Left renal cortex interstitium (tissue), 4 donors: ENCODE data around the gene KRT222. TPM values are rescaled to one million over a fixed set of nuclear protein-coding genes. Genes with fewer than 3 reads are reported as not detected.

Experiments used
- DNase-seq, 4 donors: peaks; one replicate each; pipeline ENCODE4 v3.0.0-alpha.2; 2013; ENCODE audit warnings: low read depth in 4 of 4, low spot score in 2 of 4, missing footprints in 1 of 4
- polyA plus RNA-seq, 4 donors: library from polyadenylated mRNA; unstranded; fragments of 120-200 nt; gene quantifications; one replicate each; pipeline ENCODE4 v1.2.1, GENCODE V29; 2013; ENCODE audit not compliant: insufficient read length in 4 of 4

KRT222 gene
- polyA plus RNA-seq, 4 donors: 0.07 to 0.51 (median 0.25) TPM

DNA sequence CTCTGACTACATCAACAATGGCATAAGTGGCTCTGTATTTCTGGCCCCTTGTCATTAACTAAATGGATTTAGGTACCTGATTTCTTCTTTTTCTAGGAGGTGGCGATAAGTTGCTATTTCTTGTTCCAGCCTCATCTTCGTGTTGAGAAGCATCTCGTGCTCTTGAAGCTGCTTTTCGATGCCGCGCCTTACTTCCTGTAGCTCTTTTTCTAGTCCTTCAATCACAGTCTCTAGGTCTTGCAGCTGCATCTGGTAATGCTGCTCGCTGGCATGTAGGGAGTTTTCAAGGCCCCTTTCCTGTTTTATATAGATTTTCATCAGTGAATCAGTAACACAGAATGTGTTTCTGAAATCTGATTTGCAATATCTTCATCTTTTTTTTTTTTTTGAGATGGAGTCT lies 5.1 kb downstream of the KRT222 start:
- DNase-seq: no peak

DNA sequence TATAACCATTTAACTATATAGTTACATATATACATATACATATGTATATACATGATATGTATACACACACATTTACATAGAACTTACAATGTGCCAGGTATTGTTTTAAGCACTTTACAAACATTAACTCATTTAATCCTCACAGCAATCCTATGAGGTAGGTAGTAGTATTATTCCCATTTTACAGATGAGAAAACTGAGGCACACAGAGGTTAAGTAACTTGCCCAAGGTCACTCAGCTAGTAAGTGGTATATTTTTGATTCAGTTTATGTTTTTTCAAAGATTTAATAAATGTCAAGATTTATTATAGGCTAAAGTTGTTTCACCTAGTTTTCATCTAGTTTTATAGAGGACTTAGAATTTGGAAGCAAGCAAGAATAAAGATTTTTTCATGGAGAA lies 6.6 kb downstream of the KRT222 start:
- no peak for DNase-seq

GRCh38 chr17:40651939-40652338 lies 13.0 kb downstream of the KRT222 start:
- DNase-seq: no peak

DNA sequence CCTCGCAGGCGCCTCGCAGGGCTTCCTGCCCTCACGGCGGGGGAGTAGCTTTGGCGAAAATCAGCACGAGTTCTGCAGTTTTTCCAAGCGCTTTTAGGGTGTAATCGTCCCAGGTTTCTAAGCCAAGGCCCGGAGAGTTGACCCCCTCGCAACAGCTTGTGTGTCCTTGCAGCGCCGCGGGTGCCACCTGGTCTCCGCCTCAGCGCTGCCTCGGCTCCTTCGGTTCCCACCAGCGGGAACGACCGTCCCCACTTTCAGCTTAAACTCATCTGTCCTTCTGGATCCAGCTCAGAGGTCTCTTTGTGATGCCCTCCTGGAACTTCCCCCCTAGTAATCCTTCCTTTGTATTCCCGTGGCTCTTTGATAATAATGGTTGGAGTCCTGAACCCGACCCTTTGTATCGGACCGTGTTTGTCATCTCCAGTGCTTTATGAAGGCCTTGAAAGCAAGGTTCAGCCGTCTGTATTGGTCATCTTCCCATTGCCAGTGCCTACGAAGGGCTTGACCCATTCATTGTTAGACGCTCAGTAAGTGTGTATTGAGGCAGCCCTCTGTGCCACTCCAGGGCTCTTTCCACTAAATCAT lies 16.5 kb downstream of the KRT222 start:
- DNase-seq: peak in 2 of 4 donors; percentile 61 to 79

DNA sequence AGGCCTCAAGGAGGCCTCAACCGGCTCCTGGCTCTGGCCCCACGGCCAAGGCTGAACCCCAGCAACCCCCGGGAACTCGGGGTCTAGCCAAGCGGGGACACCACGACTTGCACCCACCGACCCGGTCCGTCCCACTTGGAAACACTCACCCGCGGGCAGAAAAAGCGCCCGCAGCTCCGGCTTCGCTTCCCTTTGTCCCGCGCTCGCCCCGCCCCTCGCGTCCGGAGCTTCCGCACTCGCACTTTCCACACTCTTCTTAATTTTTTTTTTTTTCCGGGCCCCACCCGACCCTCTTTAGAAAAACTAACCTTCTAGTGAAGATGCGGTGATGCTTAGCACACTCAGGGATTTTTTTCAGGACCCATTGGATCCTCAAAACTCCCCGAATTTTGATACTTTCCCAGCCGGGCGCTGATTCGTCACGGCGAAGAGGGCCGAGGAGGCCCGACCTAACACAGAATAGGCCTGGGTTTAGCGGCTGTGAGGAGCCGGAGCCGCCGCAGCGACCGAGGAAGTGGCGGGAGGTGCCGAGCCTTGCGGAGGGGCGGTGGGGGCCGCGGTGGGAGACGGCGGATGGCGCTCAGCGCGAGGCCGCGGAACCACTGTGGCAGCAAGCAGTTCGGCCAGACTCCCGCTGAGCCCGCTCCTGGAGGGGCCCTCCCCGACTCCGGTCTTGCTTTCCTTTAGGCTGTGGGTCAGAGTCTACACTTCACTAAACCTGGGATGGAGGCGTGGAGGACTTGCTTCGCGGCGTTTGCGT lies 17.2 kb downstream of the KRT222 start, which contains the start of gene SMARCE1:
TSS of gene SMARCE1 (minus strand) at position 195 of the 760 bp plus-strand sequence. CDS start 2,016 bp downstream, outside the sequence.
- peak; percentile 76 to 95 (median 80) for DNase-seq

DNA sequence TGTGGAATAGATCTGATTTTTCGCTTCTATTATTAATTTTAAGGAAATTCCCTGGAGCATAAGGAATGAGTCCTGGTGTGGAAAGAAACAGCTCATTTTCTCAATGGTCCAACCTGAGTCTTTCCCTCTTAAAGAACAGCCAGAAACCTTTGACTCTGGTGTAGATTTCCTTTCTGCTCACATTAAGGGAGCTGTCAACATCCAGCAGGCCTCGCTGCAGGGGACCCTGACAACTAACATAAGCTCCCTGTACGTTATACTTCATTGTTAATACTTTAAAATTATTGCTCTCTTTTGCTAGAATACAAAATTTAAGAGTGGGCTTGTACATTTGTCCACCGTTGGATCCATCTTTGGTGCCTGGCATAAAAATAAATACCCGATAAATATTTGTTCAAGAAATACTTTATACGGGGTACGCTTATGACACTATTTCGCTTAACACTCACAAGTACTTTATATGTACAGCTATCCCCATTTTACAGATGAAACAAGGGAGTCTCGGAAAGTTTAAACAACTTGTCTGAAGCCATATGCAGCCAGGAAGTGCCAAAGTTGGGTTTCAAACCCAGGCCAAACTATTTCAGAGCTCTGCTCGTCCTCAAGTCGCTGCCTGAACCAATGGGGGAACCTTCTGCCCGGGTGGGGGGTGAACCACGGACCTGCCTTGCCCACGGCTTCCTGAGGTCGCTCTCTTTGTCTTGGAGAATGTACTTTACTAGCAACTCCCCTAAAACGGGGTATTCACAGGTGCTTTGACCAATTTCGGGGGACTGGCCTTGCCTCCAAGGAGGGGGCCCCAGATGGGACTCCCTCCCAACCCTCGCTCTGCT lies 18.0 kb downstream of the KRT222 start:
- peak in 2 of 4 donors; percentile 11 to 29 for DNase-seq

GRCh38 chr17:40645943-40646342 lies 19.0 kb downstream of the KRT222 start:
- no peak for DNase-seq

- DNase-seq: no peak
Measured at GRCh38 chr17:40645291-40645690, 19.7 kb downstream of the KRT222 start.

GRCh38 chr17:40637931-40638330 lies 27.0 kb downstream of the KRT222 start:
- DNase-seq: no peak

DNA sequence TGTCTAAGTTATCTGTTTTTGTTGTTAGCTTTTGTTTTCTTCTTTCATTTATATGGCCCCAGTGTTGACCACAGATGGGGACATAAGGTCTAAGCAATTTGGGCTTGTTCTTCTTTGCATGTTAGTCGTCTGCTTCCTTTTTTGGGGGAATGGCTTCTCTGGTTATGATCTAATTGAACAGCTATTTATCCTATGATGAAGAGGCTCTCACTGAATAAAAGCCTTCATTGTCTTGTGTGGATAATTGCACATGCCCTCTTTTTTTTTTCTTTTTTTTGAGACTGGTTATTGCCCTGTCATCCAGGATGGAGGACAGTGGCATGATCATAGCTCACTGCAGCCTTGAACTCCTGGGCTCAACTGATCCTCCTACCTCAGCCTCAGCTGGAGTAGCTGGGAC lies 31.1 kb downstream of the KRT222 start:
- no peak for DNase-seq

DNA sequence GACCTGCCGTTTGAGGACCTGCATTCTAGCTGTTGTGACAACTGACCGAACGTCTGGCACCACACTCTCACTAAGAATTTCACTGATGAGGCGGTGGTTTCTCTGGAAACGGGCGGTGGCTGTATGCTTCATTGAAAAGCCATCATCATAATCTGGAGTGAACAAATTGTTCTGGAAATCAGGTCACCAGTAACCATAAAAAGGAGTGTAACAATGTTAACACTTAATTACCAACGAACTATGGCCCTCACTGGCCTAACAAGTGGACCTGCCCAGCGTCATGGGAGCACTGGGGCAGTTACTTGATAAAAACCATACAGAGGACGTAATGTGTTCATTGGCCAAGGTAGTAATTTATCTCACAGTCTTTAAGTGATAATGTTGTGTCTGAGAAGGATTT lies 32.8 kb downstream of the KRT222 start:
- no peak for DNase-seq

- no peak for DNase-seq
Measured at GRCh38 chr17:40629842-40630241, 35.1 kb downstream of the KRT222 start.

- DNase-seq: no peak
Measured at GRCh38 chr17:40625311-40625710, 39.7 kb downstream of the KRT222 start.

DNA sequence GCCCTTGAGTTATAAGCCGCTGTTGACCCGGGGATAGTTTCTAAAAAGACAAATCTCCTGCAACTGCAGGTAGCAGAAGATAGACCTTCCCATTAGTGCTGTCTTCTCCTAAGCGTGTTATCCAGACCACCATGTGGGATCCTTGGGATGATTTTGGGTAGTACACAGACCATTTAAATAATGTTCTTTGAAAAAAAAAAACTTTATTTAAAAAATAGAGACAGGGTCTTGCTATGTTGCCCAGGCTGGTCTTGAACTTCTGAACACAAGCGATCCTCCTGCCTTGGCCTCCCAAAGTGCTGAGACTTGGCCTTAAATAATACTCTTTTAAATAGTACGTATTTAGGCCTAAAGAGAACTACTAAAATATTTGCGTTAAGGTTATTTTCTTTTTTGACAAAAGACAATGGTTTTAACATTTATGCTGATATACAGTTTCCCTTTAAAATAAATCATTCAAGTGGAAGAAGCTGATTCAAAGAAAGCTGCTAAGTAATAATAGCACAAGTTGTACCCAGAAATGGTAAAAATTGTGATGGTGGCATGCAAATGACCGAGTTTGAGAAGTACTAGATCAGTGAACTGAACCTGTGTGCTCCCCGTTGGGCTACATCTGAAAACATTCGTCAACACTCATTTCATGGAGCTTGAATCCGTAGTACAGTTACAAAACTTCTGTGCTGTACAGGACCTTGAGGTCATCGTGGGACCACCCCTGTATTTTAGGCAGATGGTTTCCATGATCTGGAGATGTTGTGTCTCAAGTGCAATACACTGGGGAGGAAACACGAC lies 41.4 kb downstream of the KRT222 start:
- no peak for DNase-seq

DNA sequence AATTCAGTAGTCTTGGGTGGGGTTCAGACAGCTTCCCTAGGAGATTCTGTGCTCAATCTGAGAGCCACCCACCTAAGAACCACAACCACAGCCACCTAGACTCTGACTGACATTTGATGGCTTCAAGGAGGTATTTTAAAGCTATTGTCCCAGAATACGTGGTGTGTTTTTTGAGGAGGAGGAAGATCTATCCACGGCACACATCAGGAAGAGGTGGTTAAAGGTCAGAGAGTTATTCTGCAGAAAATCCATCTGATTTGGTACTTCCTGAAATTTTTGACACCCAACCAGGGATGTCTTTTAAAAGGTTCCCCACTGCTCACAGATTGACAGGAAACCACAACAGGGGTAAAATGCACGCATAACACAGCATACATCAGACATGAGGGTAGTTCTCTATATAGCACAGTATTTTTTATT lies 42.5 kb downstream of the KRT222 start:
- no peak for DNase-seq

DNA sequence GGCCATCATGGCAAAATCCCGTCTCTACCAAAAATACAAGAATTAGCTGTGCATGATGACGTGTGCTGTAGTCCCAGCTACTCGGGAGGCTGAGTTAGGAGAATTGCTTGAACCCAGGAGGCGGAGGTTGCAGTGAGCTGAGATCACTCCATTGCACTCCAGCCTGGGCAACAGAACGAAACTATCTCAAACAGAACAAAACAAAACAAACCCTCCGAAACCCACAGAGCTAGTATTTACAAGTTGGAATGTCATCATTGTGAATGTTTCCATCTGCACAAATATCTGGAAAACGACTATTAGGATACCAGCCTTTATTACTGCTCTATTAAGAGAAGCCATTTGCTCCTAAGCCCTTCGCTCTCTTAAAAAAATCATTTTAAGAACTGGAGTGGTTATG lies 43.4 kb downstream of the KRT222 start:
- DNase-seq: no peak

- no peak for DNase-seq
Measured at GRCh38 chr17:40621019-40621418, 44.0 kb downstream of the KRT222 start.

DNA sequence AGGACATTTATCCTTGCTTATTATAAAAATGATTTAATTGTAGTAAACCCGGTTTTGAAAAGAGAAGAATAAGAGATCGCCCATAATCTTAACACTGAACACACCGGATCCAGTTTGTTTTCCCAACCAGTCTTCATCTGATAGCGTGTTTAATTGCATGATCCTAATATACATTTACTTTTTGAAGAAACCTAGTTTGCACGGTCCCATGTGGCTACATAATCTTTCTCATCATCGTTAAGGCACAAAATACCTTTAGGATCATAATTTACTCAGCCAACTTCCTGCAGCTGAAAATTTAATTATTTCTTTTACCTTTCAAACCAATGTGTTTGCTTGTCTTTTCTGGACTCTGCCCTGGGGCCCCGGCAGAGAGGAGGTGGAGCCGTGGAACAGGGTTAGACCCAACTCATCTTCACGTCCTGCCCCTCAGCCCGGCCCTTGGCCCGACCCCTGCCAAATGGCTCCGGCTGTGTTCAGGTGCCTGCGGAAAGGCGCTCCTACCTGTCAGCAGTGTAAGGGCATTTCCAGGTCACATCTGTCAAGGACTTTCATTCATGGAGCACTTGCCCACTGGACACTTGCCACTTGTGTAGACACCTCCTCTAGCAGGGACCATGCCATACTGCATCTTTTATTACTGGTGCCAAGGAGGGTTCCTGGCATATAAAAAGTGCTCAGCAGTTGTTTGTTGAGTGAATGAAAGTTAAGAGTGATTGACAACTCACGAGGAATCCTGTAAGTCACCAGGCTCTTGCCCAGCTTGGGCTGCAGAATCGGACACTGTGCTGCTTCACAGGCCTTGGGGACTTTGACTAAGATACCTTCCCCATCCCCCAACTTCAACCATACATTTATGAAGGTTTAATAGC lies 46.0 kb downstream of the KRT222 start:
- DNase-seq: no peak

- DNase-seq: no peak
Measured at GRCh38 chr17:40617678-40618240, 47.2 kb downstream of the KRT222 start.
